Omental fat pad (tissue), 4 donors: ENCODE data around the gene MAGEC1. TPM values are rescaled to one million over a fixed set of nuclear protein-coding genes. Genes with fewer than 3 reads are reported as not detected.

Source experiments
- ATAC-seq: fragments of 150-250 bp; one replicate; pipeline ENCODE4 v1.9.1; 2016; ENCODE audit warnings: mild to moderate bottlenecking, moderate library complexity; ENCODE audit not compliant: low FRiP score
- DNase-seq: peaks from one replicate; pipeline ENCODE4 v3.0.0-alpha.2; 2019; ENCODE audit warnings: low spot score
- CTCF ChIP-seq, 3 donors: fragments of 450-650 bp; IDR thresholded peaks; one replicate each; pipeline ENCODE4 v1.5.1; 2016 to 2017; ENCODE audit warnings: antibody characterized with exemption in 3 of 3, mild to moderate bottlenecking in 3 of 3, moderate library complexity in 2 of 3
- total RNA-seq, 4 donors: library from RNA; depleted of rRNA; stranded (reverse); fragments of >200 nt; gene quantifications; one replicate each; pipeline ENCODE4 v1.1.0, GENCODE V29; 2016

Gene MAGEC1
- total RNA-seq, 4 donors from 2014 or later, result not detected

GRCh38 chrX:141941234-141941633 lies 37.5 kb downstream of the MAGEC1 start:
- no peak for TF ChIP-seq CTCF (IDR thresholded peaks at IDR 0.05)
- ATAC-seq (no peak), DNase-seq (no peak)

GRCh38 chrX:141945426-141945825 lies 41.7 kb downstream of the MAGEC1 start:
- no peak for ATAC-seq
- TF ChIP-seq CTCF (IDR thresholded peaks at IDR 0.05), result no peak
- no peak for DNase-seq

GRCh38 chrX:141947350-141947749 lies 43.7 kb downstream of the MAGEC1 start:
- no peak for TF ChIP-seq CTCF (IDR thresholded peaks at IDR 0.05)

DNA sequence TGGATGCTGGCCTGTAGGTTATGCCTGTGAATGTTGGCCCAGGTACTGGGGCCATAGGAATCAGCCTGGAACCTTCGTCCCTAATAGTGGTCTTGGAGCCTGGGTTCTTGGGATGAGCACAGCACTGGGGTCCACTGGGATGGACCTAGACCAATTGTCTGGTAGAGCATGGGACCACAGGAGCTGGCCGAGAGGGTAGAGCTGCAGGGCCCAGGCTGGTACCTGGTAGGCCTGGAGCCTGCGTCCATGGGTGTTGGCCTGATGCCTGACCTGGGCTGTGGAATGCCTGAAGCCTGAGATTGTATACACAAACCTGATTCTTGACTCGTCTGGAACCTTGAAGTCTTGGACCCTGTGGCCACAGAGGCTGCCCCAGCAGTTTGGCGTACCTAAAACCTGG lies 48.9 kb downstream of the MAGEC1 start:
- TF ChIP-seq CTCF (IDR thresholded peaks at IDR 0.05), result no peak
- DNase-seq, result no peak
- ATAC-seq, result no peak

More at GRCh38 chrX:141947350-141947749, 43.7 kb downstream of the MAGEC1 start:
- DNase-seq (no peak), ATAC-seq (no peak)

DNA sequence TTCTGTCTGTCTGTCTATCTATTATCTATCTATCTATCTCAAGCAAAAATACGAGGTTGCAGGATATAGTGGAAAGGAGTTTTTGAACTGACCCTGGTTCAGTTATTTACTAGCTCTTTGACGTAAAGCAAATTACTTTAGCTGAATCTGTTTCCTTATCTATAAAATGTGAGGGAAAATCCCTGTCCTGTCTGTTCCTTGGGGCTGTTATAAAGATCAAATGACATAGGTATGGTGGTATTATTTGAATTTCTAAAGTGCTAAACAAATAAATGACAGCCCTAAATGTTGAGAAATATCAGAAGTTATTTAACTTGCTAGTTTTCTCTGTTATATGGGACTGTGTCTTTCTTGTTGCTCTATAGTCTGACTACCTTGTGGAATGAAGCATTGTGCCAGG lies 55.0 kb downstream of the MAGEC1 start:
- no peak for ATAC-seq
- DNase-seq, result no peak

More for the DNA sequence above, 55.0 kb downstream of the MAGEC1 start:
- no peak for TF ChIP-seq CTCF (IDR thresholded peaks at IDR 0.05)

Other genes starting within 250 kb of the MAGEC1 start
- gene SPANXD, start 205.2 kb upstream of the MAGEC1 start, total RNA-seq, result not detected
- not detected for gene MAGEC3, start 65.6 kb upstream of the MAGEC1 start, total RNA-seq